ENCODE results near the gene SGCD.
"Not testable (repeated sequence)": the region's sequence is repeated elsewhere in the genome, so short reads cannot be mapped to it uniquely, and the experiment has no call there.

SGCD gene

GRCh38 chr5:156589104-156589945, 262.4 kb downstream of the SGCD start:
- no peak for DNase-seq

GRCh38 chr5:156589946-156590216, 262.9 kb downstream of the SGCD start:
- no peak for DNase-seq

GRCh38 chr5:156590978-156591377, 264.0 kb downstream of the SGCD start:
- no peak for DNase-seq

- DNase-seq: no peak
Measured at GRCh38 chr5:156591631-156592030, 264.7 kb downstream of the SGCD start.

- no peak for DNase-seq
Measured at GRCh38 chr5:156593546-156593945, 266.6 kb downstream of the SGCD start.

- no peak for DNase-seq
Measured at GRCh38 chr5:156594406-156594805, 267.4 kb downstream of the SGCD start.

GRCh38 chr5:156595132-156595787, 268.3 kb downstream of the SGCD start:
- DNase-seq: no peak

GRCh38 chr5:156597276-156597675, 270.3 kb downstream of the SGCD start:
- DNase-seq: no peak

GRCh38 chr5:156598964-156599363, 272.0 kb downstream of the SGCD start:
- no peak for DNase-seq

- not testable (repeated sequence) for DNase-seq
Measured at GRCh38 chr5:156610582-156610981, 283.6 kb downstream of the SGCD start.

- no peak for DNase-seq
Measured at GRCh38 chr5:156615901-156616300, 288.9 kb downstream of the SGCD start.

- DNase-seq: no peak
Measured at GRCh38 chr5:156617426-156617825, 290.5 kb downstream of the SGCD start.

- no peak for DNase-seq
Measured at GRCh38 chr5:156618601-156619000, 291.6 kb downstream of the SGCD start.

- no peak for DNase-seq
Measured at GRCh38 chr5:156621719-156622118, 294.8 kb downstream of the SGCD start.

GRCh38 chr5:156623381-156624040, 296.5 kb downstream of the SGCD start:
- no peak for DNase-seq

- no peak for DNase-seq
Measured at GRCh38 chr5:156624686-156625085, 297.7 kb downstream of the SGCD start.

- no peak for DNase-seq
Measured at GRCh38 chr5:156628421-156628820, 301.5 kb downstream of the SGCD start.

GRCh38 chr5:156631005-156631404, 304.0 kb downstream of the SGCD start:
- no peak for DNase-seq

GRCh38 chr5:156634301-156634700, 307.3 kb downstream of the SGCD start:
- DNase-seq: no peak

GRCh38 chr5:156640691-156641241, 313.8 kb downstream of the SGCD start:
- no peak for DNase-seq

GRCh38 chr5:156641686-156642085, 314.7 kb downstream of the SGCD start:
- DNase-seq: no peak

GRCh38 chr5:156647034-156647451, 320.1 kb downstream of the SGCD start:
- DNase-seq: no peak

GRCh38 chr5:156654444-156654843, 327.5 kb downstream of the SGCD start:
- no peak for DNase-seq

- DNase-seq: no peak
Measured at GRCh38 chr5:156655732-156656131, 328.8 kb downstream of the SGCD start.

All from stimulated activated CD4-positive, alpha-beta T cell treated with anti-CD3 and anti-CD28 coated beads, Interleukin-4, amount 100 ng/mL, for 1 hour (primary cell).